Measurements from ENCODE around the gene SEC24B. TPM values are rescaled to one million over a fixed set of nuclear protein-coding genes. Genes with fewer than 3 reads are reported as not detected.

Gene SEC24B
- total RNA-seq, result 24.1 TPM
- long read RNA-seq, transcript SEC24B-202 (23 exons, 3,780 nt), result major isoform, 11 of 25 reads
- long read RNA-seq, partial matches to known transcripts, result 8 of 25 reads
- long read RNA-seq, other reads (novel, unspliced or antisense), result 6 of 25 reads

DNA sequence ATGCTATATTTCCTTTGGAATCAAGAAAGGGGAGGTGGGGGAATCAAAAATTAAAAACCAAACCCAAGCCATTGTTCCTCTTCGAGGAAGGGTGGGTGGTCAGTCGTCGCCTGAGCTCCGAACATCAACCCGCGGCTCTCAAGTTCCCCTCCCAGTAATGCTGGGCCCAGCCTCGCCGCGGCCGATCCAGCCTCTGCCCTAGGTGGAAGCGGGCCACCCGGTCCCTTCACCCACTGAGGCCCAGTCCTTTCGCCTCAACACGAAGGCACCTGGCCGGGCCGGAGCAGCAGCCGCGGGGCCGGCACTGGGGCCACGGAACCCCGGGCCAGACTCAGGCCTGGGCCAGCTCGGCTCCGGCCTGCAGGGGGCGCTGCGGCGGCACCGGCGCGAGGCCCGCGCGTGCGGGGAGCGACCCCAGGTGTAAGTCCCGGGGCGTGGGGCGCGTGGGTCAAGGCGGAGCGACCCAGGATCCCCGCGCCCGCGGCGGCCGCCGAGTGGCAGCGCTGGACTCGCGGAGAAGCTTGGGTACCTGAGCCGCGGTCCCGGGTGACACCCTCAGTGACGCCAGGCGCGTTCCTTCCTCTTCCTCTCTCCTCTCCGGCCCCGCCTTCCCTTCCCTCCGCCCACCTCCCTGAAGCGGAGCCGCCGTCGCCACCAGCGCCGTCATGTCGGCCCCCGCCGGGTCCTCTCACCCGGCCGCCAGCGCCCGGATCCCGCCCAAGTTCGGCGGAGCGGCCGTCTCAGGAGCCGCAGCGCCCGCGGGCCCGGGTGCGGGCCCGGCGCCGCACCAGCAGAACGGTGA lies at the start of gene SEC24B:
SEC24B (plus strand) TSS at position 611 of the 802 bp plus-strand sequence; CDS start at position 666, 55 bp downstream.
- ATAC-seq (ENCODE audit: poor library complexity) (peak; percentile 97), DNase-seq (peak; percentile 96)
- intact Hi-C loops (cut with DNase I), result loop anchor here (5.0 to 10.0 kb wide), 2 partner anchors 51 to 74 kb away; no protein-coding TSS in a partner anchor

- DNase-seq (no peak), ATAC-seq (ENCODE audit: poor library complexity) (no peak)
- intact Hi-C loops (cut with DNase I), result no loop called here
Measured at GRCh38 chr4:109383823-109384222, 49.8 kb upstream of the SEC24B start.

DNA sequence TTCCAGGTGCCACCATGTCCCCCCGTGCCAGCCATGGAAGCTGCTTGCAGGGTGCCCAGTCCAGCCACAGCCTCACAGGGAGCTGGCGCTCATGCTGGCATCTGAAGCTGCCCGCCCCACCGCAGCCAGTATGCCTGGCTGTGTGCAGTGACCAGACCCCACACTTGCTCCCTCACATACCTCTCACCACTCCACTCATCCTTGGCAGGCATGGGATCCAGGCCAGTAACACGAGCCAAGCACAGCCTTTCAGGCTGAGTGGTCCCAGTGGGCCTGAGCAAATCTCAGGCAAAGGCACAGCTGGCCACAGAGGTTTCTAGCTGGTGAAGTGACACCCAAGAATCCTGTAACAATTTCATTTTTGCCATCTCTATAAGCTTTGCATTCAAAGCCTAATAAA lies 48.4 kb upstream of the SEC24B start:
- DNase-seq (no peak), ATAC-seq (ENCODE audit: poor library complexity) (peak; percentile 64)
- intact Hi-C loops (cut with DNase I), result no loop called here

- intact Hi-C loops (cut with DNase I), result no loop called here
- DNase-seq (no peak), ATAC-seq (ENCODE audit: poor library complexity) (peak; percentile 77)
Measured at GRCh38 chr4:109389369-109390114, 44.1 kb upstream of the SEC24B start.

- intact Hi-C loops (cut with DNase I), result no loop called here
- DNase-seq, result no peak
- ATAC-seq (ENCODE audit: poor library complexity), result no peak
Measured at GRCh38 chr4:109390115-109390768, 43.4 kb upstream of the SEC24B start.

DNA sequence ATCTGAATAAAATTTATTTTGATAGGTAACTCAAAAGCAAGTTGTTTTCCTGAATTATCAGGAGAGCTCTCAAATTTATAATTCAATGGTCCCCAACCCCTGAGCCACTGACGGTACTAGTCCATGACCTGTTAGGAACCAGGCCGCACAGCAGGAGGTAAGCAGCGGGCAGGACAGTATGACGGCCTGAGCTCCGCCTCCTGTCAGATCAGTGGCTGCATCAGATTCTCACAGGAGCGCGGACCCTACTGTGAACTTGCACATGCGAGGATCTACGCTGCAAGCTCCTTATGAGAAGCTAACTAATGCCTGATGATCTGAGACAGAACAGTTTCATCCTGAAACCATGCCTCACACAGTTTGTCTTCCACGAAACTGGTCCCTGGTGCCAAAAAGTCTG lies 37.9 kb upstream of the SEC24B start:
- DNase-seq, result no peak
- ATAC-seq (ENCODE audit: poor library complexity), result no peak
- intact Hi-C loops (cut with DNase I), result no loop called here

DNA sequence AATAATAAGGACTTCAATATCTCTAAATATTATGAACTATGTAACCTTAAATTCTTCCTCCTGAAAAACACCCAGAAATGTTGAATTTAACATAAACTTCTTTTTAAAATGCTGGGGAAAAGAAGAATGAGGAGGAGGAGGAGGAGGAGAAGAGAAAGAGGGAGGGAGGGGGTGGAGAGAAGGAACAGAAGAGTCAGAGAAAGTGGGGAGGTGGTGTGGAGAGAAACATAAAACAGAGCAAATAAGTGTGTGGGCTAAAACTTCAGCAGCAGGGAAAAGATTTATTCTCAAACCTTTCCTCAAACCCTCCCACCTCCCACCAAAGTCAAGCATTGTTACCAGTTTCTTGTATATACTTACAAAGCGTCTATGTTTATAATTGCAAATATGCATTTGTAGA lies 34.7 kb upstream of the SEC24B start:
- DNase-seq (no peak), ATAC-seq (ENCODE audit: poor library complexity) (no peak)
- intact Hi-C loops (cut with DNase I), result no loop called here

- peak; percentile 80 for ATAC-seq (ENCODE audit: poor library complexity)
- intact Hi-C loops (cut with DNase I), result no loop called here
- no peak for DNase-seq
Measured at GRCh38 chr4:109406337-109406931, 27.2 kb upstream of the SEC24B start.

DNA sequence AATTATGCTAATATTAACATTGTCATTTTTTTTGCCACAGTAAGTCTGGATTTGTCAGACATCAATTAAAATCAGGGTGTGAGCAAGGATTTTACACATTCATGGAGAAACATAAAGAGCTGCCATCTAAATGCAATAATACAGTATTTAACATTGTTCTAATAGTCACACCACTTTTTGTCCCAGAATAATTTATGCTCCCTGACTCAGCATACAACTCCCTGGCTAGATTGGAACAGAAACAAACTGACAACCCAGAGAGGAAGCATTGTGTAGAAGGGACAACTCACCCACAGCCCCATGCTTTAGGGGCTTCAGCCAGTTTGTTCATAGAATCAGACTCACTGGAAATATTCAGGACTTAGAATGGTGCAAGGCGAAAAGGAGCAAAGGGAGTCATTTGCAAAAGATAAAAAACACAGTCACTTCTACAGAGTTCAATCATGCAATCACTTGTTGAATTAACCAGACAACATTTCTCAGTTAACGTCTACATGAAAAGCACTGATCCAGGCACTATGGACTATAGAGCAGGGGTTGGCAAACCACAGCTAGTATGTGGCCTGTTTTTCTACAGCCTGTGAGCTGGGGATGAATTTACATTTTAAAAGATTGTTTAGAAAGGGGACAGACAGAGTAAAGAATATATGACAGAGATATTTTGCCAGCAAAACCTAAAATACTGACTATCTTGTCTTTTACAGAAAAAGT lies 26.4 kb upstream of the SEC24B start:
- ATAC-seq (ENCODE audit: poor library complexity) (no peak), DNase-seq (no peak)
- intact Hi-C loops (cut with DNase I), result no loop called here

DNA sequence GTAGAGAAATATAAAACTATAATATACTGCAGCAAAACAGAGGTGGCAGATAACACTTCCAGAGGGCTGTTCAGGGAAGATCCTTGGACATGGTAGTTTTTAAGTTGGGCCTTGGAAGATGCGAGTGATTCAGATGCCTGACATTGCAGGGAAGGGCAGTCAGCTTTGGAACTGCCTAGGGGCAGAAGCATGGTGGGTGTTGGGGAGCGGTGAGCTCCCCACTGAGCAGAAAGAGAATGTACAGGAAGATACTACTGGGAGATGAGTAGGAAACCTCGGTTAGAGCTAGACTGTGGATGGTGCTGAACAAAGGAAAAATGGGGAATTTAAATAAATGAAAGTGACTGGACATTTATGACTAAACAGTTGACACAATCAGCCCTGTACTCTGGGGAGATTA lies 24.9 kb upstream of the SEC24B start:
- intact Hi-C loops (cut with DNase I), result no loop called here
- ATAC-seq (ENCODE audit: poor library complexity) (no peak), DNase-seq (no peak)

- intact Hi-C loops (cut with DNase I), result loop anchor here (5.0 kb wide), 1 partner anchor 573 kb away; no protein-coding TSS in a partner anchor
- DNase-seq (no peak), ATAC-seq (ENCODE audit: poor library complexity) (no peak)
Measured at GRCh38 chr4:109410226-109410625, 23.4 kb upstream of the SEC24B start.

GRCh38 chr4:109410776-109411175 lies 22.8 kb upstream of the SEC24B start:
- ATAC-seq (ENCODE audit: poor library complexity), result no peak
- no peak for DNase-seq
- intact Hi-C loops (cut with DNase I), result loop anchor here (5.0 kb wide), 1 partner anchor 573 kb away; no protein-coding TSS in a partner anchor

- intact Hi-C loops (cut with DNase I), result loop anchor here (5.0 kb wide), 1 partner anchor 575 kb away; no protein-coding TSS in a partner anchor
- peak; percentile 77 for DNase-seq
- ATAC-seq (ENCODE audit: poor library complexity), result peak; percentile 91
Measured at GRCh38 chr4:109411964-109412363, 21.7 kb upstream of the SEC24B start.

DNA sequence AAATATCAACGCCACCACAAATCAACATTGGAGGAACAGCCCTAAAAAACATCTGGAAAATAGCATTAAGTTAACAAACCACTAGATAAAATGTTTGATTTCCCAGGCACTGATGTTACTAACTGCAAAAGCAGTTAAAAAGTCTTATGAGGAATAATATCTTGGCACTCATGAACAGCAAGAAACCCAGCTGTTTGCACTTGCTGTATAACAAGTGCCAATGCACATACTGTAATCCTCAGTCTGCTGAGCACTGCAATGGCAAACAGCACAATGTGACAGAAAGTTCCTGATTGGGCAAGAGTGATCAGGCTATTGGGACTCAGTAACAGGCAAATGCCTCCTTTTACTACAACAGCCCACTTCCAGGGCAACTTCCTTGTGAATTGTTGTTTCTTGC lies 20.8 kb upstream of the SEC24B start:
- DNase-seq, result no peak

DNA sequence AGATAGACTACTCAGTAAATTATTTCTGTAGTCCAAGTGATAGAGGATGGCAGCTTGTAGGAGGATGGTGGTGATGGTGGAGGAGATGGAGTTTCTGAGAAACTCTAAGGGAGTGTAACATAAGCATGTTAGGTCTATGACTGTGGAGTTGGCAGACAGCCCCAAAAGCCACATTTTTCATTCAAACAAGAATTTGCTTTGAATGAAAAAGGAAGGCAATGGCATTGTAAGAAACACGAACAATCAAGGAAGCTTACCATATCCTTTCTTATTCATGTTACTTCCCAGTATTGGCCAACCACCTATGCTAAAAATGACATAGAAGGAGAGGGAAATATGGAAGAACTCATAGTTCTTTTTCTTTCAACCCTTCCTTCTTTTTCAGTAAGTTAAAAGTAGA lies 18.7 kb upstream of the SEC24B start:
- no peak for DNase-seq
- ATAC-seq (ENCODE audit: poor library complexity), result no peak
- intact Hi-C loops (cut with DNase I), result loop anchor here (5.0 kb wide), 1 partner anchor 578 kb away; no protein-coding TSS in a partner anchor

More for the DNA sequence above, 20.8 kb upstream of the SEC24B start:
- intact Hi-C loops (cut with DNase I), result loop anchor here (5.0 kb wide), 1 partner anchor 575 kb away; no protein-coding TSS in a partner anchor
- ATAC-seq (ENCODE audit: poor library complexity), result peak; percentile 64

DNA sequence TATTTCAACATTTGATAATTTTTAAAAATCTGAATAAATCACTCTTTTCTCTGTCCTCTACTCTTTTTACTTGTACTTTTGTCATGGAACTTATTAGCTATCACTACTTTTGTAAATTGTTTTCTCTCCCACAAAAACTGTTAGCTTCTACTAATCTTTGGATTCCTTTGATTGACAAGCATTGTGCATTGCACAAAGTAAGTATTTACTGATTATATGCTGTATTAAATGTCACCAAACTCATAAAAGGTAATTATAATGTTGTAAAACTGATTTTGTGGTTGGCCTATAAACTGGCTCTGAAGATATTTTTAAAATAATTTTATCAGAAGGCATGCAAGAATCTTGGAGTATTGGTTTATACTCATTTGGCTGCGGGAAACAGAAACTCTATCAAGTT lies 15.0 kb upstream of the SEC24B start:
- ATAC-seq (ENCODE audit: poor library complexity), result no peak
- DNase-seq, result no peak
- intact Hi-C loops (cut with DNase I), result no loop called here

GRCh38 chr4:109419679-109420078 lies 13.9 kb upstream of the SEC24B start:
- ATAC-seq (ENCODE audit: poor library complexity) (no peak), DNase-seq (no peak)
- intact Hi-C loops (cut with DNase I), result loop anchor here (5.0 kb wide), 3 partner anchors 238 to 558 kb away; partner anchors contain the start of gene GAR1

Data from Right ventricle myocardium superior (tissue), 1 donor.